ENCODE measurements around the gene MARCKS. TPM values are rescaled to one million over a fixed set of nuclear protein-coding genes. Genes with fewer than 3 reads are reported as not detected.

The MARCKS gene
- total and polyA plus RNA-seq, 11 donors = 5.1 to 93.3 (median 17.9) TPM

GRCh38 chr6:113823916-113824315 is 33.2 kb upstream of the MARCKS start:
- DNase-seq = no peak
- WGBS, 4 donors = 91 to 96% (median 92%) methylated on average over 3 of the region's 3 CpGs

GRCh38 chr6:113824411-113824810 is 32.7 kb upstream of the MARCKS start:
- peak overlapping the region in 2 of 12 donors; percentile 42 to 69 for H3K27ac ChIP-seq
- no peaks in the 10 kb centered on the region for H3K36me3 ChIP-seq

More at GRCh38 chr6:113823916-113824315, 33.2 kb upstream of the MARCKS start:
- H3K4me3 ChIP-seq = no peak overlapping the region
- H3K9me3 ChIP-seq = no peaks in the 10 kb centered on the region
- no peaks in the 10 kb centered on the region for H3K27me3 ChIP-seq
- no peaks in the 10 kb centered on the region for H3K36me3 ChIP-seq
- H3K27ac ChIP-seq = peak overlapping the region in 2 of 12 donors; percentile 42 to 69
- H3K4me1 ChIP-seq = peaks cover 0 to 21% (median 11%) of the 10 kb centered on the region in 12 donors
- ATAC-seq = no peak
- intact Hi-C loops (cut with DNase I) = no loop called here
- no peak for TF ChIP-seq POLR2A (IDR thresholded peaks at IDR 0.05)
- no peak for TF ChIP-seq CTCF (IDR thresholded peaks at IDR 0.05)

GRCh38 chr6:113824866-113825265 is 32.3 kb upstream of the MARCKS start:
- WGBS, 4 donors = 75 to 81% (median 79%) methylated on average over 3 of the region's 3 CpGs
- intact Hi-C loops (cut with DNase I) = no loop called here
- no peak for TF ChIP-seq CTCF (IDR thresholded peaks at IDR 0.05)
- no peak for TF ChIP-seq POLR2A (IDR thresholded peaks at IDR 0.05)
- peaks cover 0 to 21% (median 9%) of the 10 kb centered on the region in 12 donors for H3K4me1 ChIP-seq
- no peak overlapping the region for H3K4me3 ChIP-seq
- H3K36me3 ChIP-seq = no peaks in the 10 kb centered on the region
- no peaks in the 10 kb centered on the region for H3K9me3 ChIP-seq
- ATAC-seq (no peak), DNase-seq (no peak)
- H3K27ac ChIP-seq = peak overlapping the region in 3 of 12 donors; percentile 42 to 74 (median 69)
- H3K27me3 ChIP-seq = no peaks in the 10 kb centered on the region

More at GRCh38 chr6:113824411-113824810, 32.7 kb upstream of the MARCKS start:
- H3K4me3 ChIP-seq = no peak overlapping the region
- TF ChIP-seq CTCF (IDR thresholded peaks at IDR 0.05) (no peak), POLR2A (IDR thresholded peaks at IDR 0.05) (no peak)
- DNase-seq (no peak), ATAC-seq (no peak)
- WGBS, 4 donors = 67 to 94% (median 89%) methylated on average over 2 of the region's 2 CpGs
- peaks cover 0 to 21% (median 11%) of the 10 kb centered on the region in 12 donors for H3K4me1 ChIP-seq
- intact Hi-C loops (cut with DNase I) = no loop called here
- H3K27me3 ChIP-seq = no peaks in the 10 kb centered on the region
- no peaks in the 10 kb centered on the region for H3K9me3 ChIP-seq

GRCh38 chr6:113825781-113826180 is 31.4 kb upstream of the MARCKS start:
- DNase-seq = peak; percentile 80 to 92 (median 84)

More at GRCh38 chr6:113825781-113826180, 31.4 kb upstream of the MARCKS start:
- peak; percentile 87 to 95 (median 93) for ATAC-seq
- peak overlapping the region in 5 of 12 donors; percentile 17 to 74 (median 43) for H3K27ac ChIP-seq
- 1 to 11% (median 6%) methylated on average over 5 of the region's 5 CpGs for WGBS, 4 donors
- intact Hi-C loops (cut with DNase I) = no loop called here
- no peaks in the 10 kb centered on the region for H3K9me3 ChIP-seq
- H3K36me3 ChIP-seq = no peaks in the 10 kb centered on the region
- H3K4me3 ChIP-seq = no peak overlapping the region
- no peak for TF ChIP-seq CTCF (IDR thresholded peaks at IDR 0.05)
- TF ChIP-seq POLR2A (IDR thresholded peaks at IDR 0.05) = no peak
- no peaks in the 10 kb centered on the region for H3K27me3 ChIP-seq
- peaks cover 0 to 21% (median 9%) of the 10 kb centered on the region in 12 donors for H3K4me1 ChIP-seq
